ENCODE data around the gene ADCY10. TPM values are rescaled to one million over a fixed set of nuclear protein-coding genes. Genes with fewer than 3 reads are reported as not detected.
"Not testable (repeated sequence)": the region's sequence is repeated elsewhere in the genome, so short reads cannot be mapped to it uniquely, and the experiment has no call there.

ADCY10 gene
- total RNA-seq, 1 experiment from 2014 or later, result 0.10 TPM

- BruUV-seq (replicated peaks); H3K27ac ChIP-seq (ENCODE audit: low read length); H3K9me3 ChIP-seq (ENCODE audit: control insufficient read depth, insufficient read depth, low read depth, low read length); POLR2A ChIA-PET; DNase-seq (ENCODE audit: low read depth, low spot score); ATAC-seq; H3K36me3 ChIP-seq (ENCODE audit: control insufficient read depth, insufficient read depth, low read length); in situ Hi-C loops (cut with HindIII; ENCODE audit: low pct_unique_long_range_greater_than_20kb, low sequenced_read_pairs); H3K27me3 ChIP-seq (ENCODE audit: control insufficient read depth, insufficient read depth, low read length); intact Hi-C loops (cut with micrococcal nuclease; ENCODE audit: unreplicated experiment); H3K4me3 ChIP-seq (ENCODE audit: low read depth in 2 of 2, low read length in 2 of 2); CTCF ChIA-PET; H3K4me1 ChIP-seq (ENCODE audit: control insufficient read depth, insufficient read depth, low read length): not testable (repeated sequence)
Observed at GRCh38 chr1:167866739-167867414, 47.1 kb downstream of the ADCY10 start.

DNA sequence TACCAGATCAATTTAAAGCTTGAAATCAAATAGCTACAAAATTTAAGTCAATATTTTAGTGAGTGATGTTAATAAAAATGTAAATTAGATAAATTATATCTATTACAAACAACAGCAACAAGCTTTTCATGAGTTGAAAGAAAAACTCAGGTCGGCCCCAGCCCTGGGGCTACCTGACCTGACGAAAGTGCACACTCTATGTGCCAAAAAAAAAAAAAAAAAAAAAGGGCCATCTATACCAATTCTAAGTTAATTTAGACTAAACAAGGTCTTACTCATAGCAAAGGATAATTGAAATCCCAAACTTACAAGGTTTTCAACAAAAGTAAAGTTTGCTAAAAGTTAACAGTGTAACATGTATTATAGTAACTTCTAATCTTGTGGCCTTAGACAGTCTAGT, 47.6 kb downstream of the ADCY10 start:
- BruUV-seq (replicated peaks); intact Hi-C loops (cut with micrococcal nuclease; ENCODE audit: unreplicated experiment); in situ Hi-C loops (cut with HindIII; ENCODE audit: low pct_unique_long_range_greater_than_20kb, low sequenced_read_pairs); H3K4me3 ChIP-seq (ENCODE audit: low read depth in 2 of 2, low read length in 2 of 2); H3K9me3 ChIP-seq (ENCODE audit: control insufficient read depth, insufficient read depth, low read depth, low read length); DNase-seq (ENCODE audit: low read depth, low spot score); H3K36me3 ChIP-seq (ENCODE audit: control insufficient read depth, insufficient read depth, low read length); H3K27ac ChIP-seq (ENCODE audit: low read length); H3K27me3 ChIP-seq (ENCODE audit: control insufficient read depth, insufficient read depth, low read length); CTCF ChIA-PET; H3K4me1 ChIP-seq (ENCODE audit: control insufficient read depth, insufficient read depth, low read length); ATAC-seq: not testable (repeated sequence)
- POLR2A ChIA-PET, result interaction anchor here (0.6 kb wide), 1 partner anchor 51 kb away, joined by 10 read pairs; no protein-coding TSS in a partner anchor

- H3K4me3 ChIP-seq (ENCODE audit: low read depth in 2 of 2, low read length in 2 of 2); H3K4me1 ChIP-seq (ENCODE audit: control insufficient read depth, insufficient read depth, low read length); in situ Hi-C loops (cut with HindIII; ENCODE audit: low pct_unique_long_range_greater_than_20kb, low sequenced_read_pairs); CTCF ChIA-PET; ATAC-seq; H3K27ac ChIP-seq (ENCODE audit: low read length); intact Hi-C loops (cut with micrococcal nuclease; ENCODE audit: unreplicated experiment); DNase-seq (ENCODE audit: low read depth, low spot score); BruUV-seq (replicated peaks); H3K36me3 ChIP-seq (ENCODE audit: control insufficient read depth, insufficient read depth, low read length); H3K9me3 ChIP-seq (ENCODE audit: control insufficient read depth, insufficient read depth, low read depth, low read length); H3K27me3 ChIP-seq (ENCODE audit: control insufficient read depth, insufficient read depth, low read length): not testable (repeated sequence)
- POLR2A ChIA-PET, result interaction anchor here (0.6 kb wide), 1 partner anchor 50 kb away, joined by 10 read pairs; no protein-coding TSS in a partner anchor
Observed at GRCh38 chr1:167865804-167866308, 48.1 kb downstream of the ADCY10 start.

GRCh38 chr1:167865193-167865592, 48.7 kb downstream of the ADCY10 start:
- H3K36me3 ChIP-seq (ENCODE audit: control insufficient read depth, insufficient read depth, low read length); ATAC-seq; intact Hi-C loops (cut with micrococcal nuclease; ENCODE audit: unreplicated experiment); H3K9me3 ChIP-seq (ENCODE audit: control insufficient read depth, insufficient read depth, low read depth, low read length); POLR2A ChIA-PET; H3K4me1 ChIP-seq (ENCODE audit: control insufficient read depth, insufficient read depth, low read length); DNase-seq (ENCODE audit: low read depth, low spot score); H3K27ac ChIP-seq (ENCODE audit: low read length); H3K27me3 ChIP-seq (ENCODE audit: control insufficient read depth, insufficient read depth, low read length); in situ Hi-C loops (cut with HindIII; ENCODE audit: low pct_unique_long_range_greater_than_20kb, low sequenced_read_pairs); H3K4me3 ChIP-seq (ENCODE audit: low read depth in 2 of 2, low read length in 2 of 2); BruUV-seq (replicated peaks); CTCF ChIA-PET: not testable (repeated sequence)

- Histone ChIP-seq H3K4me3 (ENCODE audit: low read depth in 2 of 2, low read length in 2 of 2) (no peak overlapping the region), H3K4me1 (ENCODE audit: control insufficient read depth, insufficient read depth, low read length) (no peaks in the 10 kb centered on the region), H3K27me3 (ENCODE audit: control insufficient read depth, insufficient read depth, low read length) (no peaks in the 10 kb centered on the region), H3K36me3 (ENCODE audit: control insufficient read depth, insufficient read depth, low read length) (no peaks in the 10 kb centered on the region), H3K9me3 (ENCODE audit: control insufficient read depth, insufficient read depth, low read depth, low read length) (no peaks in the 10 kb centered on the region), H3K27ac (ENCODE audit: low read length) (no peak overlapping the region)
- ChIA-PET CTCF (no interaction called here), POLR2A (no interaction called here)
- no TSS peak for BruUV-seq (replicated peaks)
- in situ Hi-C loops (cut with HindIII; ENCODE audit: low pct_unique_long_range_greater_than_20kb, low sequenced_read_pairs), result no loop called here
- ATAC-seq, result no peak
- TF ChIP-seq, protein P1, sequence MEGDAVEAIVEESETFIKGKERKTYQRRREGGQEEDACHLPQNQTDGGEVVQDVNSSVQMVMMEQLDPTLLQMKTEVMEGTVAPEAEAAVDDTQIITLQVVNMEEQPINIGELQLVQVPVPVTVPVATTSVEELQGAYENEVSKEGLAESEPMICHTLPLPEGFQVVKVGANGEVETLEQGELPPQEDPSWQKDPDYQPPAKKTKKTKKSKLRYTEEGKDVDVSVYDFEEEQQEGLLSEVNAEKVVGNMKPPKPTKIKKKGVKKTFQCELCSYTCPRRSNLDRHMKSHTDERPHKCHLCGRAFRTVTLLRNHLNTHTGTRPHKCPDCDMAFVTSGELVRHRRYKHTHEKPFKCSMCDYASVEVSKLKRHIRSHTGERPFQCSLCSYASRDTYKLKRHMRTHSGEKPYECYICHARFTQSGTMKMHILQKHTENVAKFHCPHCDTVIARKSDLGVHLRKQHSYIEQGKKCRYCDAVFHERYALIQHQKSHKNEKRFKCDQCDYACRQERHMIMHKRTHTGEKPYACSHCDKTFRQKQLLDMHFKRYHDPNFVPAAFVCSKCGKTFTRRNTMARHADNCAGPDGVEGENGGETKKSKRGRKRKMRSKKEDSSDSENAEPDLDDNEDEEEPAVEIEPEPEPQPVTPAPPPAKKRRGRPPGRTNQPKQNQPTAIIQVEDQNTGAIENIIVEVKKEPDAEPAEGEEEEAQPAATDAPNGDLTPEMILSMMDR (IDR thresholded peaks at IDR 0.05), result no peak
- no peak for TF ChIP-seq TCF7L2 (IDR thresholded peaks at IDR 0.05; ENCODE audit: low read depth, low read length)
- TF ChIP-seq, protein P2, sequence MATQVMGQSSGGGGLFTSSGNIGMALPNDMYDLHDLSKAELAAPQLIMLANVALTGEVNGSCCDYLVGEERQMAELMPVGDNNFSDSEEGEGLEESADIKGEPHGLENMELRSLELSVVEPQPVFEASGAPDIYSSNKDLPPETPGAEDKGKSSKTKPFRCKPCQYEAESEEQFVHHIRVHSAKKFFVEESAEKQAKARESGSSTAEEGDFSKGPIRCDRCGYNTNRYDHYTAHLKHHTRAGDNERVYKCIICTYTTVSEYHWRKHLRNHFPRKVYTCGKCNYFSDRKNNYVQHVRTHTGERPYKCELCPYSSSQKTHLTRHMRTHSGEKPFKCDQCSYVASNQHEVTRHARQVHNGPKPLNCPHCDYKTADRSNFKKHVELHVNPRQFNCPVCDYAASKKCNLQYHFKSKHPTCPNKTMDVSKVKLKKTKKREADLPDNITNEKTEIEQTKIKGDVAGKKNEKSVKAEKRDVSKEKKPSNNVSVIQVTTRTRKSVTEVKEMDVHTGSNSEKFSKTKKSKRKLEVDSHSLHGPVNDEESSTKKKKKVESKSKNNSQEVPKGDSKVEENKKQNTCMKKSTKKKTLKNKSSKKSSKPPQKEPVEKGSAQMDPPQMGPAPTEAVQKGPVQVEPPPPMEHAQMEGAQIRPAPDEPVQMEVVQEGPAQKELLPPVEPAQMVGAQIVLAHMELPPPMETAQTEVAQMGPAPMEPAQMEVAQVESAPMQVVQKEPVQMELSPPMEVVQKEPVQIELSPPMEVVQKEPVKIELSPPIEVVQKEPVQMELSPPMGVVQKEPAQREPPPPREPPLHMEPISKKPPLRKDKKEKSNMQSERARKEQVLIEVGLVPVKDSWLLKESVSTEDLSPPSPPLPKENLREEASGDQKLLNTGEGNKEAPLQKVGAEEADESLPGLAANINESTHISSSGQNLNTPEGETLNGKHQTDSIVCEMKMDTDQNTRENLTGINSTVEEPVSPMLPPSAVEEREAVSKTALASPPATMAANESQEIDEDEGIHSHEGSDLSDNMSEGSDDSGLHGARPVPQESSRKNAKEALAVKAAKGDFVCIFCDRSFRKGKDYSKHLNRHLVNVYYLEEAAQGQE (IDR thresholded peaks at IDR 0.05; ENCODE audit: insufficient read depth in 1 of 2, low read depth in 2 of 2, low read length in 1 of 2), result no peak
- no peak for TF ChIP-seq SIN3A (IDR thresholded peaks at IDR 0.05; ENCODE audit: borderline replicate concordance, insufficient read depth, low read depth, low read length)
- no peak for TF ChIP-seq POLR2AphosphoS5 (IDR thresholded peaks at IDR 0.05; ENCODE audit: low read depth, low read length)
- DNase-seq (ENCODE audit: low read depth, low spot score), result no peak
- intact Hi-C loops (cut with micrococcal nuclease; ENCODE audit: unreplicated experiment), result no loop called here
Observed at GRCh38 chr1:167864392-167865032, 49.4 kb downstream of the ADCY10 start.
